GM21723 (cell line): ENCODE measurements around the gene CHID1.

ENCODE experiments used
- ATAC-seq: cut with Tn5 transposase; IDR thresholded peaks from one replicate; pipeline ENCODE4 v1.9.1; 2021; ENCODE audit warnings: mild to moderate bottlenecking, moderate library complexity; ENCODE audit not compliant: unreplicated experiment

The CHID1 gene

GRCh38 chr11:933142-933851, 22.7 kb upstream of the CHID1 start:
- no peak for ATAC-seq

- ATAC-seq: no peak
These were observed 21.8 kb upstream of the CHID1 start for GRCh38 chr11:932435-932834.

- no peak for ATAC-seq
These were observed 20.8 kb upstream of the CHID1 start for GRCh38 chr11:931385-931784.

GRCh38 chr11:929405-929804, 18.8 kb upstream of the CHID1 start:
- no peak for ATAC-seq

GRCh38 chr11:928786-929185, 18.2 kb upstream of the CHID1 start:
- no peak for ATAC-seq

GRCh38 chr11:927871-928270, 17.3 kb upstream of the CHID1 start:
- ATAC-seq: no peak

GRCh38 chr11:926341-926916, 15.8 kb upstream of the CHID1 start:
- ATAC-seq: no peak

GRCh38 chr11:925496-926301, 15.1 kb upstream of the CHID1 start, which contains the start of gene AP2A2:
TSS of gene AP2A2 (plus strand) at chr11:925870. CDS start at chr11:926022, 152 bp downstream.
- ATAC-seq: peak; percentile 72

- no peak for ATAC-seq
These were observed 14.5 kb upstream of the CHID1 start for GRCh38 chr11:925158-925495.

GRCh38 chr11:924406-925157, 14.0 kb upstream of the CHID1 start:
- ATAC-seq: no peak

GRCh38 chr11:923691-924405, 13.2 kb upstream of the CHID1 start:
- no peak for ATAC-seq

- ATAC-seq: no peak
These were observed 11.5 kb upstream of the CHID1 start for GRCh38 chr11:921921-922678.

GRCh38 chr11:917426-917825, 6.8 kb upstream of the CHID1 start:
- no peak for ATAC-seq

GRCh38 chr11:914747-915501, 4.3 kb upstream of the CHID1 start:
- ATAC-seq: no peak

- no peak for ATAC-seq
These were observed 3.6 kb upstream of the CHID1 start for GRCh38 chr11:914204-914603.

GRCh38 chr11:913043-913442, 2.4 kb upstream of the CHID1 start:
- ATAC-seq: no peak

GRCh38 chr11:912266-912665, 1.7 kb upstream of the CHID1 start:
- ATAC-seq: no peak

- ATAC-seq: no peak
These were observed 1.2 kb upstream of the CHID1 start for GRCh38 chr11:911890-912219.
